ENCODE results near the gene HTR1D.

Gene HTR1D

GRCh38 chr1:23149114-23149513, 68.2 kb downstream of the HTR1D start:
- DNase-seq: no peak

GRCh38 chr1:23148084-23148483, 69.2 kb downstream of the HTR1D start:
- peak; percentile 24 for DNase-seq

Measured in CD4-positive, alpha-beta T cell treated with Interleukin-21 for 1 hour (primary cell).